IMR-90 (cell line): ENCODE data around the gene GAS2L2. TPM values are rescaled to one million over a fixed set of nuclear protein-coding genes. Genes with fewer than 3 reads are reported as not detected.

Experiments
- ATAC-seq: fragments of 200-7000 bp; cut with Tn5 transposase; 2 replicates; pipeline ENCODE4 v1.9.1; 2020; ENCODE audit warnings: low read depth, mild to moderate bottlenecking, moderate library complexity
- BruUV-seq: library from RNA; stranded (reverse); fragments of 400-500 nt; replicated peaks from 2 replicates; lab custom pipeline; 2021; lab: Mats Ljungman, UMichigan
- CTCF ChIA-PET: fragments of 300-600 bp; formaldehyde crosslinking; extraction: SDS; loops from one replicate; lab custom pipeline; 2021; ENCODE audit warnings: antibody characterized with exemption; lab: Yijun Ruan, JAX
- POLR2A ChIA-PET: fragments of 300-600 bp; sonication (Branson Sonifier 250); formaldehyde crosslinking; loops from one replicate; lab custom pipeline; 2022; ENCODE audit warnings: antibody characterized with exemption; ENCODE audit not compliant: unreplicated experiment; lab: Charles Lee
- DNase-seq: peaks from one replicate; pipeline ENCODE4 v3.0.0; 2013
- H2AFZ ChIP-seq: replicated peaks from 2 replicates; pipeline ENCODE3; 2013; ENCODE audit warnings: low read length, mild to moderate bottlenecking; ENCODE audit not compliant: poor library complexity
- H2AK5ac ChIP-seq: 2 replicates; pipeline ENCODE4 v1.6.1; 2013; ENCODE audit warnings: low read depth, low read length, inconsistent platforms
- H2AK9ac ChIP-seq: replicated peaks from 2 replicates; pipeline ENCODE3; 2013; ENCODE audit warnings: mild to moderate bottlenecking, low read depth, low read length, moderate library complexity; ENCODE audit not compliant: poor library complexity
- H2BK120ac ChIP-seq: 2 replicates; pipeline ENCODE4 v1.6.1; 2013; ENCODE audit warnings: low read depth, low read length, inconsistent platforms
- H2BK15ac ChIP-seq: 3 replicates; pipeline ENCODE4 v1.6.1; 2013; ENCODE audit warnings: low read depth, low read length, inconsistent platforms
- H2BK20ac ChIP-seq: 2 replicates; pipeline ENCODE4 v1.6.1; 2013; ENCODE audit warnings: low read depth, mild to moderate bottlenecking, inconsistent platforms, low read length, moderate library complexity
- H2BK5ac ChIP-seq: 2 replicates; pipeline ENCODE4 v1.6.1; 2013; ENCODE audit warnings: mild to moderate bottlenecking, low read depth, low read length, inconsistent platforms; ENCODE audit not compliant: poor library complexity, severe bottlenecking
- H3K14ac ChIP-seq: replicated peaks from 2 replicates; pipeline ENCODE4 v1.6.1; 2013; ENCODE audit warnings: low read depth, low read length, inconsistent platforms
- H3K18ac ChIP-seq: 2 replicates; pipeline ENCODE4 v1.6.1; 2013; ENCODE audit warnings: low read depth, low read length, control low read depth
- H3K23ac ChIP-seq: 2 replicates; pipeline ENCODE4 v1.6.1; 2013; ENCODE audit warnings: low read depth, low read length, inconsistent platforms
- H3K27ac ChIP-seq: 2 replicates; pipeline ENCODE4 v1.5.1; 2013; ENCODE audit warnings: mild to moderate bottlenecking, control low read depth, low read length; ENCODE audit not compliant: insufficient read depth
- H3K27me3 ChIP-seq: 2 replicates; pipeline ENCODE4 v1.6.1; 2013; ENCODE audit warnings: low read length; ENCODE audit not compliant: control insufficient read depth, insufficient read depth
- H3K36me3 ChIP-seq: 2 replicates; pipeline ENCODE4 v1.6.1; 2013; ENCODE audit warnings: low read length, mixed read lengths; ENCODE audit not compliant: control insufficient read depth, insufficient read depth
- H3K4ac ChIP-seq: 2 replicates; pipeline ENCODE4 v1.6.1; 2013; ENCODE audit warnings: low read depth, low read length, inconsistent platforms
- H3K4me1 ChIP-seq: 2 replicates; pipeline ENCODE4 v1.6.1; 2013; ENCODE audit warnings: low read length, mixed read lengths; ENCODE audit not compliant: control insufficient read depth, insufficient read depth
- H3K4me2 ChIP-seq: 2 replicates; pipeline ENCODE4 v1.6.1; 2013; ENCODE audit warnings: low read depth, mild to moderate bottlenecking, control low read depth, low read length, moderate library complexity
- H3K4me3 ChIP-seq: 2 replicates; pipeline ENCODE4 v1.5.1; 2013; ENCODE audit warnings: low read depth, mild to moderate bottlenecking, control low read depth, low read length, moderate library complexity; ENCODE audit not compliant: insufficient read depth
- H3K56ac ChIP-seq: 2 replicates; pipeline ENCODE4 v1.6.1; 2013; ENCODE audit warnings: low read length, inconsistent platforms; ENCODE audit not compliant: insufficient read depth; ENCODE audit errors: extremely low read depth
- H3K79me1 ChIP-seq, 2 experiments: 2 replicates each; pipeline ENCODE4 v1.6.1; 2013; ENCODE audit warnings: low read length in 2 of 2, inconsistent platforms in 1 of 2, low read depth in 1 of 2
- H3K9ac ChIP-seq: 2 replicates; pipeline ENCODE4 v1.6.1; 2013; ENCODE audit warnings: low read depth, low read length, control low read depth
- H3K9me1 ChIP-seq: 2 replicates; pipeline ENCODE4 v1.6.1; 2013; ENCODE audit warnings: low read length, inconsistent platforms; ENCODE audit not compliant: insufficient read depth
- H3K9me3 ChIP-seq: 2 replicates; pipeline ENCODE4 v1.6.1; 2013; ENCODE audit warnings: low read length; ENCODE audit not compliant: control insufficient read depth, insufficient read depth
- H4K20me1 ChIP-seq: 2 replicates; pipeline ENCODE4 v1.6.1; 2013; ENCODE audit warnings: low read length, inconsistent platforms; ENCODE audit not compliant: insufficient read depth
- H4K5ac ChIP-seq: 2 replicates; pipeline ENCODE4 v1.6.1; 2013; ENCODE audit warnings: mild to moderate bottlenecking, low read depth, low read length, control low read depth
- H4K8ac ChIP-seq, 2 experiments: 2 replicates each; pipeline ENCODE4 v1.6.1; 2013; ENCODE audit warnings: low read depth in 2 of 2, low read length in 2 of 2, control low read depth in 1 of 2, inconsistent platforms in 1 of 2
- H4K91ac ChIP-seq: 2 replicates; pipeline ENCODE4 v1.6.1; 2013; ENCODE audit warnings: low read depth, low read length, inconsistent platforms; ENCODE audit not compliant: insufficient read depth
- CEBPB ChIP-seq: IDR thresholded peaks from 2 replicates; pipeline ENCODE4 v1.6.1; 2012; ENCODE audit warnings: low read depth, low read length, improper control_type of control experiment
- CHD1 ChIP-seq: IDR thresholded peaks from 2 replicates; pipeline ENCODE4 v1.6.1; 2012; ENCODE audit warnings: low read depth, low read length, improper control_type of control experiment
- CTCF ChIP-seq: conservative IDR thresholded peaks from 2 replicates; pipeline ENCODE4 v1.5.1; 2012; ENCODE audit warnings: mild to moderate bottlenecking, low read depth, low read length, improper control_type of control experiment
- ELK1 ChIP-seq: fragments of 150-350 bp; IDR thresholded peaks from 2 replicates; pipeline ENCODE4 v1.6.1; 2016; ENCODE audit warnings: low read depth, mild to moderate bottlenecking, low read length, moderate library complexity, borderline replicate concordance
- FOS ChIP-seq: fragments of 150-350 bp; IDR thresholded peaks from 2 replicates; pipeline ENCODE4 v1.6.1; 2016; ENCODE audit warnings: low read depth, low read length
- MAFK ChIP-seq: IDR thresholded peaks from 2 replicates; pipeline ENCODE4 v1.6.1; 2012; ENCODE audit warnings: low read depth, low read length, improper control_type of control experiment
- MXI1 ChIP-seq: IDR thresholded peaks from 2 replicates; pipeline ENCODE4 v1.6.1; 2012; ENCODE audit warnings: low read depth, mild to moderate bottlenecking, low read length, moderate library complexity, borderline replicate concordance
- NFE2L2 ChIP-seq: fragments of 150-350 bp; IDR thresholded peaks from 2 replicates; pipeline ENCODE4 v1.6.1; 2016; ENCODE audit warnings: low read depth, mild to moderate bottlenecking, low read length
- RAD21 ChIP-seq: IDR thresholded peaks from 2 replicates; pipeline ENCODE4 v1.6.1; 2012; ENCODE audit warnings: low read length, improper control_type of control experiment
- RFX5 ChIP-seq: IDR thresholded peaks from 2 replicates; pipeline ENCODE4 v1.8.0; 2012; ENCODE audit warnings: low read depth, mild to moderate bottlenecking, low read length, moderate library complexity
- SMC3 ChIP-seq: fragments of 150-350 bp; IDR thresholded peaks from 2 replicates; pipeline ENCODE4 v1.6.1; 2016; ENCODE audit warnings: low read depth, mild to moderate bottlenecking, antibody characterized with exemption, low read length, moderate library complexity
- WGBS, 2 experiments: methylation state at CpG; one replicate each; pipeline versions ENCODE4 v1.1.5 to v1.1.7; 2013; ENCODE audit warnings: missing lambda C conversion rate in 2 of 2; ENCODE audit not compliant: insufficient read length in 1 of 2; ENCODE audit errors: extremely low coverage in 2 of 2; 5-methylcytosine and 5-hydroxymethylcytosine counted together
- dilution Hi-C: fragments of 300-500 bp; cut with HindIII; formaldehyde crosslinking; loops from one replicate; pipeline ENCODE4 v1.14.3; 2018; ENCODE audit warnings: low sequenced_read_pairs; ENCODE audit not compliant: unreplicated experiment
- in situ Hi-C: fragments of 300-500 bp; cut with MboI; formaldehyde crosslinking; loops from 3 replicates; pipeline ENCODE4 v1.14.3; 2019; ENCODE audit warnings: low sequenced_read_pairs, inconsistent platforms, mixed read lengths
- intact Hi-C: fragments of 100-400 bp; cut with micrococcal nuclease; formaldehyde crosslinking; loops from 2 replicates; pipeline ENCODE4 v1.10.0; 2022
- polyA plus RNA-seq, 3 experiments: library from polyadenylated mRNA; depleted of rRNA; stranded (reverse); fragments of >200 nt; gene quantifications; 2 replicates each; pipeline ENCODE4 v1.2.3, GENCODE V29; 2012; ENCODE audit warnings: low replicate concordance in 1 of 3
- total RNA-seq: library from RNA; depleted of rRNA; stranded (reverse); fragments of >200 nt; gene quantifications from 2 replicates; pipeline ENCODE4 v1.2.3, GENCODE V29; 2012

The GAS2L2 gene
- total and polyA plus RNA-seq, 2 of the 4 experiments (the other 2 are of a cell fraction): 0.02 TPM; not detected in 1

- TF ChIP-seq SMC3 (no peak), ELK1 (no peak), FOS (no peak), CTCF (no peak), MXI1 (no peak), RFX5 (no peak), CEBPB (no peak), CHD1 (no peak), MAFK (no peak), RAD21 (no peak), NFE2L2 (no peak)
- peaks cover 9% of the 10 kb centered on the region for H3K36me3 ChIP-seq
Measured at GRCh38 chr17:35705230-35705629, 47.8 kb downstream of the GAS2L2 start.

More at GRCh38 chr17:35705230-35705629, 47.8 kb downstream of the GAS2L2 start:
- no peak overlapping the region for H4K5ac ChIP-seq
- no peak overlapping the region for H3K27ac ChIP-seq
- H2BK120ac ChIP-seq: no peak overlapping the region
- peaks cover 19 to 23% of the 10 kb centered on the region in 2 experiments for H3K79me1 ChIP-seq
- H2AK9ac ChIP-seq: no peak overlapping the region
- H3K4me2 ChIP-seq: no peak overlapping the region
- H3K27me3 ChIP-seq: no peaks in the 10 kb centered on the region
- H4K91ac ChIP-seq: no peak overlapping the region
- in situ Hi-C loops: no loop called here
- H3K9me3 ChIP-seq: no peaks in the 10 kb centered on the region
- no peak overlapping the region for H3K14ac ChIP-seq
- no peak overlapping the region for H3K4me3 ChIP-seq
- H3K18ac ChIP-seq: no peak overlapping the region
- no peak overlapping the region for H2AK5ac ChIP-seq
- WGBS, 2 experiments: no CpG with 5 or more reads among the region's 1 CpG
- dilution Hi-C loops: no loop called here
- H3K4ac ChIP-seq: no peak overlapping the region
- CTCF ChIA-PET: no interaction called here
- POLR2A ChIA-PET: interaction anchor here (0.6 kb wide), 1 partner anchor 17 kb away, joined by 3 read pairs; no protein-coding TSS in a partner anchor
- H2AFZ ChIP-seq: no peak overlapping the region
- intact Hi-C loops: no loop called here
- no peak overlapping the region for H2BK20ac ChIP-seq
- no peak overlapping the region for H3K9ac ChIP-seq
- no peak overlapping the region for H2BK5ac ChIP-seq
- H3K4me1 ChIP-seq: 0 out of 2 replicates have a peak, but pooled peaks cover 3% of the 10 kb centered on the region
- H4K20me1 ChIP-seq: no peaks in the 10 kb centered on the region; the same call in 1 of the 2 replicates
- H3K9me1 ChIP-seq: peaks cover 6% of the 10 kb centered on the region; the same call in 1 of the 2 replicates
- H4K8ac ChIP-seq: no peak overlapping the region
- no peak for DNase-seq
- no peak overlapping the region for H3K23ac ChIP-seq
- H2BK15ac ChIP-seq: no peak overlapping the region
- no TSS peak for BruUV-seq
- ATAC-seq: no peak
- no peak overlapping the region for H3K56ac ChIP-seq
